Cardiac muscle cell (in vitro differentiated cells and primary cell): ENCODE results near the gene ANKRD13C. TPM values are rescaled to one million over a fixed set of nuclear protein-coding genes. Genes with fewer than 3 reads are reported as not detected.

Source experiments
- DNase-seq, 2 donors: peaks; one replicate each; pipeline versions ENCODE4 v3.0.0 to v3.0.0-alpha.2; 2010 to 2017; ENCODE audit warnings: low read depth in 1 of 2, low spot score in 1 of 2
- H3K27ac ChIP-seq: fragments of 200-600 bp; sonication (generic); 2 replicates; pipeline ENCODE4 v1.5.1; 2016
- H3K27me3 ChIP-seq: fragments of 200-600 bp; sonication (generic); 2 replicates; pipeline ENCODE4 v1.6.0; 2016; ENCODE audit warnings: control low read depth
- H3K36me3 ChIP-seq: fragments of 200-600 bp; sonication (generic); 2 replicates; pipeline ENCODE4 v1.5.1; 2016; ENCODE audit warnings: control low read depth
- H3K4me1 ChIP-seq: fragments of 200-600 bp; sonication (generic); 2 replicates; pipeline ENCODE4 v1.8.1; 2017; ENCODE audit warnings: low read depth, mild to moderate bottlenecking, mixed run types
- H3K4me3 ChIP-seq: fragments of 200-600 bp; sonication (generic); 2 replicates; pipeline ENCODE4 v1.5.1; 2016; ENCODE audit warnings: mild to moderate bottlenecking
- H3K9me3 ChIP-seq: fragments of 200-600 bp; sonication (generic); 2 replicates; pipeline ENCODE4 v1.5.1; 2017; ENCODE audit warnings: low read depth, mild to moderate bottlenecking, control low read depth
- CTCF ChIP-seq: IDR thresholded peaks from 2 replicates; pipeline ENCODE4 v1.5.1; 2012; ENCODE audit warnings: low read depth, mild to moderate bottlenecking, low read length
- polyA plus RNA-seq: library from polyadenylated mRNA; unstranded; fragments of >200 nt; fragmentation: Nextera tagmentation; extraction: Ambion mirVana; gene quantifications from 2 replicates; pipeline ENCODE4 v1.2.1, GENCODE V29; 2016
- total RNA-seq: library from RNA; depleted of rRNA; stranded (reverse); fragments of >200 nt; gene quantifications from 2 replicates; pipeline ENCODE4 v1.2.3, GENCODE V29; 2016

The ANKRD13C gene
- total and polyA plus RNA-seq, 2 experiments from 2014 or later: 18.2 to 26.3 TPM

GRCh38 chr1:70265946-70266345 lies 88.6 kb downstream of the ANKRD13C start:
- DNase-seq: no peak
- no peaks in the 10 kb centered on the region for H3K4me1 ChIP-seq
- H3K27ac ChIP-seq: no peak overlapping the region
- no peak overlapping the region for H3K4me3 ChIP-seq
- TF ChIP-seq CTCF: no peak
- no peaks in the 10 kb centered on the region for H3K27me3 ChIP-seq
- peaks cover 20% of the 10 kb centered on the region for H3K36me3 ChIP-seq
- no peaks in the 10 kb centered on the region for H3K9me3 ChIP-seq

- no peak overlapping the region for H3K27ac ChIP-seq
- DNase-seq: no peak
- TF ChIP-seq CTCF: no peak
- no peaks in the 10 kb centered on the region for H3K9me3 ChIP-seq
- peaks cover 20% of the 10 kb centered on the region for H3K36me3 ChIP-seq
- no peak overlapping the region for H3K4me3 ChIP-seq
- H3K27me3 ChIP-seq: no peaks in the 10 kb centered on the region
- H3K4me1 ChIP-seq: no peaks in the 10 kb centered on the region
Observed at GRCh38 chr1:70264839-70265238, 89.7 kb downstream of the ANKRD13C start.

DNA sequence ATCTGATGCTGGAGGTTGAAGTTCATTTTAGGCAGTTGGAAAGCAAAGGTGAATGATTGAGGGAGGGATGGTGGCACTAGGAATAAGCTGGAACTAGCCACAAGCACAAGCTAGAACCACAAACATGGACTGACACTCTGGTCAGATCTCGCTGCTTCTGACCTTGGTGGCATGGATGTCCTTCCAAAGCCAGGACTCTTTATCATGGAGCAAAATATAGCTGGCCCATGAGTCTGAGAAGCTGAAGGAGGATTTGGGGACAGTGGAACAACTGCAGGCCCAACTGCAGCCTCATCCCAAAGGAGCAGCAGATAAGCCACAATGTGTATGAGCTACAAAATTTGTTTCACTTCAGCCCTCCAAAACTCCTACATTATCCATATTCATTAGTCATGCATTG lies 97.9 kb downstream of the ANKRD13C start:
- no peaks in the 10 kb centered on the region for H3K4me1 ChIP-seq
- H3K36me3 ChIP-seq: peaks cover 18% of the 10 kb centered on the region
- H3K9me3 ChIP-seq: no peaks in the 10 kb centered on the region
- TF ChIP-seq CTCF: no peak
- no peaks in the 10 kb centered on the region for H3K27me3 ChIP-seq
- no peak overlapping the region for H3K4me3 ChIP-seq
- no peak overlapping the region for H3K27ac ChIP-seq
- DNase-seq: no peak

GRCh38 chr1:70248729-70249128 lies 105.8 kb downstream of the ANKRD13C start:
- peaks cover 5% of the 10 kb centered on the region for H3K4me1 ChIP-seq
- peak overlapping the region; percentile 79 for H3K27ac ChIP-seq
- no peak for TF ChIP-seq CTCF
- H3K36me3 ChIP-seq: peaks cover 93% of the 10 kb centered on the region
- H3K9me3 ChIP-seq: no peaks in the 10 kb centered on the region
- no peak overlapping the region for H3K4me3 ChIP-seq
- no peak for DNase-seq
- no peaks in the 10 kb centered on the region for H3K27me3 ChIP-seq

DNA sequence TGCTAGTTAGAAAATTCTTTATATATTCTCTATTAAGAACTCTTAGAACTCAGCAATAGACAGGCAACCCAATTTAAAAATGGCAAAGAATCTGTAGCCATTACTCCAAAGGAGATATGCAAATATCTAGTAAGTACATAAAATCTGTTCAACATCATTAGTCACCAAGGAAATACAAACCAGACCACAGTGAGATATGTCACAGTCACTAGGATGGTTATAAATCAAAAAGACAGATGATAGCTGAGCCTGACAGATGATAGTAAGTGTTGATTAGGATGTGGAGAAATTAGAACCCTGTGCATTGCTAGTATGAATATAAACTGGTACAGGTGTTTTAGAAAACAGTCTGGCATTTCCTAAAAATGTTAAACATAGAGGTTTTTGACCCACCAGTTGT lies 106.8 kb downstream of the ANKRD13C start:
- no peak for DNase-seq
- Histone ChIP-seq H3K36me3 (peaks cover 95% of the 10 kb centered on the region), H3K27me3 (no peaks in the 10 kb centered on the region), H3K4me1 (peaks cover 5% of the 10 kb centered on the region), H3K27ac (peak overlapping the region; percentile 79), H3K4me3 (no peak overlapping the region), H3K9me3 (no peaks in the 10 kb centered on the region)
- TF ChIP-seq CTCF: no peak

- peak overlapping the region; percentile 79 for H3K27ac ChIP-seq
- no peak overlapping the region for H3K4me3 ChIP-seq
- no peaks in the 10 kb centered on the region for H3K27me3 ChIP-seq
- peaks cover 95% of the 10 kb centered on the region for H3K36me3 ChIP-seq
- H3K4me1 ChIP-seq: peaks cover 5% of the 10 kb centered on the region
- H3K9me3 ChIP-seq: no peaks in the 10 kb centered on the region
- no peak for DNase-seq
- no peak for TF ChIP-seq CTCF
Observed at GRCh38 chr1:70247122-70247521, 107.4 kb downstream of the ANKRD13C start.
